Activated CD4-positive, alpha-beta T cell treated with anti-CD3 and anti-CD28 coated beads, Interleukin-2, amount 10 ng/mL, durations not matched to agents 7 days and 5 days (primary cell): ENCODE measurements around the gene VPS36. TPM values are rescaled to one million over a fixed set of nuclear protein-coding genes. Genes with fewer than 3 reads are reported as not detected.
"Not testable (repeated sequence)": the region's sequence is repeated elsewhere in the genome, so short reads cannot be mapped to it uniquely, and the experiment has no call there.

Source experiments
- CTCF ChIA-PET: fragments of 350-600 bp; sonication (Branson Sonifier 250); formaldehyde crosslinking; loops from one replicate; lab custom pipeline; 2021; ENCODE audit warnings: antibody characterized with exemption; lab: Charles Lee
- POLR2A ChIA-PET: fragments of 350-600 bp; sonication (Branson Sonifier 250); formaldehyde crosslinking; loops from one replicate; lab custom pipeline; 2021; ENCODE audit warnings: antibody characterized with exemption; lab: Charles Lee
- DNase-seq: peaks from one replicate; pipeline ENCODE4 v3.0.0-alpha.2; 2020
- H3K27ac Mint-ChIP-seq: one replicate; pipeline ENCODE4 v1.8.0; 2021; ENCODE audit warnings: mild to moderate bottlenecking, moderate library complexity, mixed read lengths
- H3K27me3 Mint-ChIP-seq: one replicate; pipeline ENCODE4 v1.8.0; 2021; ENCODE audit warnings: mixed read lengths
- H3K36me3 Mint-ChIP-seq: one replicate; pipeline ENCODE4 v1.8.0; 2021; ENCODE audit warnings: low read depth, mixed read lengths
- H3K4me1 Mint-ChIP-seq: one replicate; pipeline ENCODE4 v1.8.0; 2021; ENCODE audit warnings: mixed read lengths
- H3K4me3 Mint-ChIP-seq: one replicate; pipeline ENCODE4 v1.8.0; 2021; ENCODE audit warnings: mild to moderate bottlenecking, moderate library complexity, mixed read lengths
- H3K9me3 Mint-ChIP-seq: one replicate; pipeline ENCODE4 v1.8.0; 2021; ENCODE audit warnings: mixed read lengths
- total RNA-seq, 2 experiments: library from RNA; stranded (reverse); gene quantifications; one replicate each; pipeline ENCODE4 v1.2.3, GENCODE V29; 2021

Gene VPS36
- total RNA-seq, 2 experiments from 2014 or later, result 42.7 to 47.4 TPM

DNA sequence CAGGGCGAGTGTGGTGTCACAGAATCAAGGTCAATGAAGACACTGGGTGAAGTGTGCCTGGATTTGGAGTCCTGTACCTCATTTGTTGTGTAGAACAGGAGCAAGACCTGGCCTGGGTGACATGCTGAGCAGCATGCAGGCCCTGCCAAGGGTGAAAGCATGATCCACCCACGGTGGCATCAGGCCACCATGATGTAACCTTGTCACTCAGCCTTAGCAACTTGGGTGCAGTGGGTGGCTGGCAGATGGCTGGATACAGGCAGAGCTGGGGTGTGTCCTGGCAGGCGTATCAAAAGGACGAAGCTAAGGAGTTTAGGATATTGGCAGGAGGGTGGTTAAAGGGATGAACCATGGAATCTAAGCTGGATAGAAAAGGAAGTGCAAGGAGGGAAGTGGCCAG is 54.7 kb downstream of the VPS36 start:
- ChIA-PET CTCF (no interaction called here), POLR2A (no interaction called here)
- Mint-ChIP-seq H3K27ac (no peak overlapping the region), H3K36me3 (no peaks in the 10 kb centered on the region), H3K4me3 (no peak overlapping the region), H3K4me1 (no peaks in the 10 kb centered on the region), H3K9me3 (no peaks in the 10 kb centered on the region), H3K27me3 (peaks cover 3% of the 10 kb centered on the region)
- no peak for DNase-seq

DNA sequence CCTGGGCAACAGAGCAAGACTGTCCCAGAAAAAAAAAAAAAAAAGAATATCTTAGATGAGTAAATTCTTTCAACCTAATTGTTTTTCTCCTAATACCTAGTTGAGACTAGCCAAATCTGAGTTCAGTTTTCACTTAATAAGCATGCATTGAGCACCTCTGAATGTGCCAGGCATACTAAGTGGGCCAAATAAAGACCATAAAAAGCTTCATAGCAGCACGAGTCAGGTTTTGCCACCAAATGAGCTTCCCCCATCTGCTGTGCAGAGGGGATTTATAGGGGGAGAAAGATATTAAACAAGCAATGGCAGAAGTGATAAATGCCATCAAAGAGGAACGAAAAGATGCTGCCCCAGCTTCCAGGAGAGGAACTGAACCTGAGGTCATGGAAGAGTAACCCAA is 55.8 kb downstream of the VPS36 start:
- ChIA-PET CTCF (no interaction called here), POLR2A (no interaction called here)
- Mint-ChIP-seq H3K36me3 (no peaks in the 10 kb centered on the region), H3K9me3 (no peaks in the 10 kb centered on the region), H3K27me3 (peaks cover 3% of the 10 kb centered on the region), H3K4me3 (no peak overlapping the region), H3K4me1 (no peaks in the 10 kb centered on the region), H3K27ac (no peak overlapping the region)
- no peak for DNase-seq

DNA sequence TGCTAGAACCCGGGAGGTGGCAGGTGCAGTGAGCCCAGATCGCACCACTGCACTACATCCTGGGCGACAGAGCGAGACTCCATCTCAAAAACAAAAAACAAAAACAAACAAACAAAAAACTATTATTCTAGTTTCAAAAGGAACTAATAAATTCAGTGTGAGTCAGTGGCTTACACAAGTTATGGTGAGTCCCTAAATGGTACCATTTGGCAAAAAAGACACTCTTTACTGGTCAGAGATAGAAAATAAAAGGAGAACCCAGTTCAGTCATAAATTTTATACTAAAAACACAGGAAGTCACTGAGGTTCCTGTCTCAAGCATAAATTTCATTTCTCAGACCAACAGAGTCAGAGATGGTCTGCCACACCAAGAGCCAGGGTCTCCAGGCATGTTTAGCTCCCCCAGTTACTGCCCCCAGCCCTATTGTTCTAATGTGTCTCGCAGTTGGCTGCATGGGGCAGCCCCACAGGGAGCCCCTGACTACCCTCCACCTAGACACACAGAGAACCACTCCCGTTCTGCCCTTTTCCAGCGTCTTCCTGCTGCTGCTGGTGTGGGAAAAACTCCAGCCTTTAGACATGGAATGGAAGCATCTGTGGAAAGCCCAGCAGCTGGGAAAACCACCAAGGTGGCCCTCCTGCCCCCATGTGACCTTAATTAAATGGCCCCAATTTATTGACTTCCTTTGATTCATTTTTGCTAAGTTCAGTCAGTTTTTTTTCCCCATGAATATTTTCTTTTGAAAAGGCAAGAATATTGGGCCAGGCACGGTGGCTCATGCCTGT is 56.7 kb downstream of the VPS36 start:
- CTCF ChIA-PET, result interaction anchor here (1.1 kb wide), 1 partner anchor 23 kb away, joined by 3 read pairs; no protein-coding TSS in a partner anchor
- no peak for DNase-seq
- H3K27ac Mint-ChIP-seq, result no peak overlapping the region
- peaks cover 3% of the 10 kb centered on the region for H3K27me3 Mint-ChIP-seq
- POLR2A ChIA-PET, result no interaction called here
- no peaks in the 10 kb centered on the region for H3K4me1 Mint-ChIP-seq
- no peaks in the 10 kb centered on the region for H3K9me3 Mint-ChIP-seq
- no peaks in the 10 kb centered on the region for H3K36me3 Mint-ChIP-seq
- no peak overlapping the region for H3K4me3 Mint-ChIP-seq

DNA sequence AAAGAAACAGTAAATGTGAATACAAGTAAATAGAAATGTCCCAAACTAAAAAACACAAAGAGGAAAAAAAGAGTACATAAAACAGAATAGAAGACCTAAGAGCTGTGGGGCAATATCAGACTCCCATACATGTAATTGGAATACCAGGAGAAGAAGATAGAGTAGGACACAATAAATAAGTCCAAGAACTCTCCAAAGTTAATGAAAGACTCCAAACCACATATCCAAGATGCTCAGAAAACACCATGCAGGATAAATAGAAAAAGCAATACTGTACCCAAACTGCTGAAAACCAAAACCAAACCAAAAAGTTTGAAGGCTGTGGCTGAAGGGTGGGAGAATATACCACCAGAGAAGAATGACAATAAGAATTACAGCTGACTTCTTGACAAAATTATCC is 62.7 kb downstream of the VPS36 start:
- DNase-seq, result no peak
- no peaks in the 10 kb centered on the region for H3K36me3 Mint-ChIP-seq
- POLR2A ChIA-PET, result no interaction called here
- no peak overlapping the region for H3K4me3 Mint-ChIP-seq
- H3K27me3 Mint-ChIP-seq, result no peaks in the 10 kb centered on the region
- no peak overlapping the region for H3K27ac Mint-ChIP-seq
- CTCF ChIA-PET, result no interaction called here
- no peaks in the 10 kb centered on the region for H3K4me1 Mint-ChIP-seq
- no peaks in the 10 kb centered on the region for H3K9me3 Mint-ChIP-seq

- no peaks in the 10 kb centered on the region for H3K27me3 Mint-ChIP-seq
- H3K27ac Mint-ChIP-seq, result no peak overlapping the region
- H3K9me3 Mint-ChIP-seq, result no peaks in the 10 kb centered on the region
- H3K4me1 Mint-ChIP-seq, result no peaks in the 10 kb centered on the region
- no peaks in the 10 kb centered on the region for H3K36me3 Mint-ChIP-seq
- ChIA-PET CTCF (no interaction called here), POLR2A (no interaction called here)
- DNase-seq, result no peak
- H3K4me3 Mint-ChIP-seq, result no peak overlapping the region
Measured at GRCh38 chr13:52385870-52386269, 64.6 kb downstream of the VPS36 start.

GRCh38 chr13:52383366-52383765 is 67.1 kb downstream of the VPS36 start:
- POLR2A ChIA-PET, result no interaction called here
- H3K4me1 Mint-ChIP-seq, result no peaks in the 10 kb centered on the region
- H3K9me3 Mint-ChIP-seq, result no peaks in the 10 kb centered on the region
- no peak overlapping the region for H3K27ac Mint-ChIP-seq
- CTCF ChIA-PET, result no interaction called here
- no peaks in the 10 kb centered on the region for H3K27me3 Mint-ChIP-seq
- H3K36me3 Mint-ChIP-seq, result no peaks in the 10 kb centered on the region
- DNase-seq, result no peak
- H3K4me3 Mint-ChIP-seq, result no peak overlapping the region

GRCh38 chr13:52378312-52378711 is 72.1 kb downstream of the VPS36 start:
- ChIA-PET CTCF (no interaction called here), POLR2A (no interaction called here)
- Mint-ChIP-seq H3K27me3 (no peaks in the 10 kb centered on the region), H3K36me3 (no peaks in the 10 kb centered on the region), H3K4me3 (no peak overlapping the region), H3K27ac (no peak overlapping the region), H3K4me1 (no peaks in the 10 kb centered on the region), H3K9me3 (no peaks in the 10 kb centered on the region)
- no peak for DNase-seq

DNA sequence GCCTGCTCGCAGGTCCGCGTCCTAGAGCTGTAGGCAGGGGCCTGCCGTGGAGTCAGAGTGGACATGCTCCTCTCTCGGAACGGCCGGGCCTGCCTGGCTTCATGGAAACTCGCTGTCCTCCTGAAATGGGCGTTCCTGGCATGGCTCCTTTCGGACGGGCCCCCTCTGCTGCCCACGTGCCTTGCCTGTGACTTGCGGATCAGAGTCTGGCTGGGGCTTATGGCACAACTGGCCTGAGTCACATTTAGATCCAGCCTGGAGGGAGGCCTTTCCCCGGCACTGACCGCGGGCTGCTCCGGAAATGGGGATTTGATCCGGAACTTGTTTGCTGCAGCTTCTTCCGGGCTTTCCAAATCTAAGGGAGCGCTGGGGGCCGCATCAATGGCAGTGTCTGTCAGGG is 72.5 kb downstream of the VPS36 start:
- Mint-ChIP-seq H3K27me3 (peaks cover 2% of the 10 kb centered on the region), H3K27ac (no peak overlapping the region), H3K36me3 (no peaks in the 10 kb centered on the region), H3K4me3 (no peak overlapping the region), H3K4me1 (no peaks in the 10 kb centered on the region), H3K9me3 (no peaks in the 10 kb centered on the region)
- no peak for DNase-seq
- ChIA-PET POLR2A (no interaction called here), CTCF (no interaction called here)

- POLR2A ChIA-PET, result no interaction called here
- no peaks in the 10 kb centered on the region for H3K36me3 Mint-ChIP-seq
- no peak overlapping the region for H3K4me3 Mint-ChIP-seq
- peaks cover 3% of the 10 kb centered on the region for H3K27me3 Mint-ChIP-seq
- no peak overlapping the region for H3K27ac Mint-ChIP-seq
- no peaks in the 10 kb centered on the region for H3K4me1 Mint-ChIP-seq
- CTCF ChIA-PET, result no interaction called here
- DNase-seq, result no peak
- no peaks in the 10 kb centered on the region for H3K9me3 Mint-ChIP-seq
Measured at GRCh38 chr13:52374873-52375411, 75.5 kb downstream of the VPS36 start.

GRCh38 chr13:52374389-52374788 is 76.0 kb downstream of the VPS36 start:
- DNase-seq, result no peak
- H3K4me1 Mint-ChIP-seq, result no peaks in the 10 kb centered on the region
- CTCF ChIA-PET, result no interaction called here

DNA sequence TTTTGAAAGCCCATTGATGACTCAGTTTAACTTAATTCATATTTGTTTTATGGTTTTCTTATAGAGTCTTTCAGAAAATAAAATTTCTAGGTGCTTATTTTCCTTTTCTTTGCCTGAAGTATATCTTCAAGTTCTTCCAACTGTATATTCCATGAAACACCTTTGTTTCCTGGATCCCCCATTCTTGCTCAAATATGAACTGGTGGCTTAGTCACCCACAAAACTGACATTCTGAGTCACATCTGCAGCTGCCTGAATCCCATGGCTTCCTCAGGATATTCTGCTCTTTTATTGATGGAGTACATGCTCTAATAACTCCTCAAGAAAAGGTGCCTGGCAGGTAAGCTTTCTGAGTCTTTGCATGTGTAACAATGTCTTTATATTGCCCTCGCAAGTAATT is 77.2 kb downstream of the VPS36 start:
- H3K36me3 Mint-ChIP-seq, H3K27me3 Mint-ChIP-seq, H3K4me1 Mint-ChIP-seq, DNase-seq, H3K4me3 Mint-ChIP-seq, CTCF ChIA-PET, H3K9me3 Mint-ChIP-seq, POLR2A ChIA-PET, H3K27ac Mint-ChIP-seq: not testable (repeated sequence)

More at GRCh38 chr13:52374389-52374788, 76.0 kb downstream of the VPS36 start:
- H3K27me3 Mint-ChIP-seq, result peaks cover 3% of the 10 kb centered on the region
- H3K4me3 Mint-ChIP-seq, result no peak overlapping the region
- no peaks in the 10 kb centered on the region for H3K9me3 Mint-ChIP-seq
- H3K27ac Mint-ChIP-seq, result no peak overlapping the region
- no peaks in the 10 kb centered on the region for H3K36me3 Mint-ChIP-seq
- POLR2A ChIA-PET, result no interaction called here

- Mint-ChIP-seq H3K36me3 (no peaks in the 10 kb centered on the region), H3K4me1 (no peaks in the 10 kb centered on the region), H3K9me3 (no peaks in the 10 kb centered on the region), H3K27me3 (peaks cover 3% of the 10 kb centered on the region), H3K27ac (no peak overlapping the region), H3K4me3 (no peak overlapping the region)
- CTCF ChIA-PET, result interaction anchor here (0.6 kb wide), 1 partner anchor 12 kb away, joined by 3 read pairs; no protein-coding TSS in a partner anchor
- POLR2A ChIA-PET, result no interaction called here
- DNase-seq, result no peak
Measured at GRCh38 chr13:52371736-52372247, 78.6 kb downstream of the VPS36 start.

DNA sequence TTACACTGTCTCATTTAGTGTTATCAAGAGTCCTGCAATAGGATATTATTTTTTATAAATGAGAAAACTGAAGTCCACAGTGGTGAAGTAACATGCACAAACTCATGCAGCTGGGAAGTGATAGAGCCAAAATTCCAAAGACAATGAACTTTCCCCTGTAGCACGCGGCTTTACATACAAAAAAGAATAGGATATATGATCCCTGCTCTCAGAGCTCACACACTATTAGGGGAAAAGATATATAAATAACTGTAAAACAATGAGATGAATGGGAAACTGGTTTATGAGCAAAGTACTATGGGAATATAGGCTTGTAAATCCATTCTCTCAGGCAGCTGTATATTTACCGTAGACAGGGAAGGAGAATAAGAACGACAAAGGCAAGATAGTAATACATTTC is 84.1 kb downstream of the VPS36 start:
- ChIA-PET POLR2A (no interaction called here), CTCF (interaction anchor here (1.5 kb wide), 1 partner anchor 84 kb away, joined by 5 read pairs; the partner anchor contains the start of gene VPS36)
- H3K27me3 Mint-ChIP-seq, result peaks cover 9% of the 10 kb centered on the region
- H3K4me1 Mint-ChIP-seq, result no peaks in the 10 kb centered on the region
- DNase-seq, result no peak
- no peaks in the 10 kb centered on the region for H3K36me3 Mint-ChIP-seq
- H3K4me3 Mint-ChIP-seq, result no peak overlapping the region
- no peaks in the 10 kb centered on the region for H3K9me3 Mint-ChIP-seq
- H3K27ac Mint-ChIP-seq, result no peak overlapping the region
